Liver (tissue), 9 donors: ENCODE measurements around the gene REXO5. TPM values are rescaled to one million over a fixed set of nuclear protein-coding genes. Genes with fewer than 3 reads are reported as not detected.

Experiments
- DNase-seq: peaks from one replicate; pipeline ENCODE4 v3.0.0-alpha.2; 2017; ENCODE audit warnings: low spot score
- H3K27ac ChIP-seq, 2 donors: one replicate each; pipeline ENCODE4 v1.7.0; 2013; ENCODE audit warnings: inconsistent platforms in 2 of 2, low read length in 2 of 2, control low read depth in 1 of 2, low read depth in 1 of 2, mild to moderate bottlenecking in 1 of 2
- H3K27me3 ChIP-seq, 4 donors: one replicate each; pipeline versions ENCODE4 v1.6.1 to v1.7.0; 2013; ENCODE audit warnings: low read length in 3 of 4, inconsistent platforms in 1 of 4, mild to moderate bottlenecking in 1 of 4, moderate library complexity in 1 of 4; ENCODE audit not compliant: control insufficient read depth in 4 of 4, insufficient read depth in 4 of 4
- H3K36me3 ChIP-seq, 4 donors: one replicate each; pipeline versions ENCODE4 v1.6.1 to v1.7.0; 2013; ENCODE audit warnings: low read length in 3 of 4, mild to moderate bottlenecking in 3 of 4, low read depth in 1 of 4, moderate library complexity in 1 of 4; ENCODE audit not compliant: control insufficient read depth in 4 of 4, insufficient read depth in 3 of 4
- H3K4me1 ChIP-seq, 4 donors: one replicate each; pipeline versions ENCODE4 v1.6.1 to v1.7.0; 2013; ENCODE audit warnings: low read length in 3 of 4, mild to moderate bottlenecking in 3 of 4, moderate library complexity in 1 of 4; ENCODE audit not compliant: control insufficient read depth in 4 of 4, insufficient read depth in 4 of 4
- H3K4me3 ChIP-seq, 3 donors: one replicate each; pipeline versions ENCODE4 v1.6.1 to v1.7.0; 2013; ENCODE audit warnings: low read length in 3 of 3, control low read depth in 1 of 3, low read depth in 1 of 3, mild to moderate bottlenecking in 1 of 3
- H3K9ac ChIP-seq, 2 donors: one replicate each; pipeline ENCODE4 v1.7.0; 2013; ENCODE audit warnings: low read length in 2 of 2, mild to moderate bottlenecking in 2 of 2, moderate library complexity in 2 of 2, control low read depth in 1 of 2, low read depth in 1 of 2
- H3K9me3 ChIP-seq, 4 donors: one replicate each; pipeline versions ENCODE4 v1.6.1 to v1.7.0; 2013; ENCODE audit warnings: low read length in 3 of 4; ENCODE audit not compliant: control insufficient read depth in 4 of 4
- EGR1 ChIP-seq, 2 donors: IDR thresholded peaks; 2 replicates each; pipeline ENCODE4 v1.6.1; 2016 to 2018; ENCODE audit warnings: antibody characterized with exemption in 2 of 2, low read depth in 2 of 2
- FOXA1 ChIP-seq: IDR thresholded peaks from 2 replicates; pipeline ENCODE4 v1.6.1; 2016; ENCODE audit warnings: antibody characterized with exemption
- FOXA2 ChIP-seq: IDR thresholded peaks from 2 replicates; pipeline ENCODE4 v1.6.1; 2016; ENCODE audit warnings: antibody characterized with exemption
- GABPA ChIP-seq, 2 donors: IDR thresholded peaks in 1 of 2; conservative IDR thresholded peaks in 1 of 2; 2 replicates each; pipeline ENCODE4 v1.6.1; 2016; ENCODE audit warnings: antibody characterized with exemption in 2 of 2, mild to moderate bottlenecking in 1 of 2, moderate library complexity in 1 of 2
- HNF4A ChIP-seq, 2 donors: conservative IDR thresholded peaks; 2 replicates each; pipeline ENCODE4 v1.6.1; 2016; ENCODE audit warnings: antibody characterized with exemption in 2 of 2, mild to moderate bottlenecking in 2 of 2
- HNF4G ChIP-seq: IDR thresholded peaks from 2 replicates; pipeline ENCODE4 v1.6.1; 2016; ENCODE audit warnings: antibody characterized with exemption
- JUND ChIP-seq, 2 donors: IDR thresholded peaks; 2 replicates each; pipeline ENCODE4 v1.6.1; 2016; ENCODE audit warnings: antibody characterized with exemption in 2 of 2
- NR2F2 ChIP-seq: IDR thresholded peaks from 2 replicates; pipeline ENCODE4 v1.6.1; 2016; ENCODE audit warnings: antibody characterized with exemption
- RAD21 ChIP-seq, 2 donors: IDR thresholded peaks; 2 replicates each; pipeline ENCODE4 v1.6.1; 2016; ENCODE audit warnings: antibody characterized with exemption in 2 of 2, mild to moderate bottlenecking in 2 of 2
- RXRA ChIP-seq, 2 donors: IDR thresholded peaks; 2 replicates each; pipeline ENCODE4 v1.6.1; 2017 to 2018; ENCODE audit warnings: antibody characterized with exemption in 2 of 2, mild to moderate bottlenecking in 1 of 2
- SP1 ChIP-seq: IDR thresholded peaks from 2 replicates; pipeline ENCODE4 v1.6.1; 2018; ENCODE audit warnings: antibody characterized with exemption, mild to moderate bottlenecking
- TAF1 ChIP-seq: conservative IDR thresholded peaks from 2 replicates; pipeline ENCODE4 v1.6.1; 2016; ENCODE audit warnings: antibody characterized with exemption, mild to moderate bottlenecking
- YY1 ChIP-seq: IDR thresholded peaks from 2 replicates; pipeline ENCODE4 v1.6.1; 2016; ENCODE audit warnings: antibody characterized with exemption, mild to moderate bottlenecking
- WGBS: extraction: QIAGEN DNeasy Blood & Tissue Kit; methylation state at CpG from one replicate; pipeline ENCODE4 v1.1.7; 2013; 5-methylcytosine and 5-hydroxymethylcytosine counted together
- polyA plus RNA-seq, 2 donors: library from polyadenylated mRNA; stranded (reverse) in 1 of 2; unstranded in 1 of 2; fragments of 200-250 nt in 1 of 2; fragments of >200 nt in 1 of 2; fragmentation: Nextera tagmentation in 1 of 2; extraction: Ambion mirVana in 1 of 2; gene quantifications; one replicate each; pipeline versions ENCODE4 v1.2.1 to v1.2.3, GENCODE V29; 2013 to 2015
- total RNA-seq, 2 donors: library from RNA; depleted of rRNA; stranded (reverse); fragments of >200 nt; gene quantifications; one replicate each; pipeline ENCODE4 v1.2.3, GENCODE V29; 2014
- TF ChIP-seq, protein P1 (sequence below): IDR thresholded peaks from 2 replicates; pipeline ENCODE4 v1.6.1; 2016; ENCODE audit warnings: antibody characterized with exemption, mild to moderate bottlenecking
- TF ChIP-seq, protein P2 (sequence below): fragments of 150-350 bp; IDR thresholded peaks from 2 replicates; pipeline ENCODE4 v1.5.1; 2017; ENCODE audit warnings: improper control_type of control experiment, low read depth, low read length; ENCODE audit not compliant: missing input control
- TF ChIP-seq, protein P3 (sequence below): IDR thresholded peaks from 2 replicates; pipeline ENCODE4 v1.6.1; 2016; ENCODE audit warnings: antibody characterized with exemption
- TF ChIP-seq, protein P4 (sequence below): IDR thresholded peaks from 2 replicates; pipeline ENCODE4 v1.6.1; 2016; ENCODE audit warnings: antibody characterized with exemption
- TF ChIP-seq, protein P5 (sequence below): IDR thresholded peaks from 2 replicates; pipeline ENCODE4 v1.6.1; 2016; ENCODE audit warnings: antibody characterized with exemption
- donor health status: healthy.
- donor health status: healthy.
- donor health status: healthy.
- donor health status: healthy.
- donor health status: healthy.

REXO5 gene
- total and polyA plus RNA-seq, 4 donors: 0.83 to 10.6 (median 1.8) TPM

DNA sequence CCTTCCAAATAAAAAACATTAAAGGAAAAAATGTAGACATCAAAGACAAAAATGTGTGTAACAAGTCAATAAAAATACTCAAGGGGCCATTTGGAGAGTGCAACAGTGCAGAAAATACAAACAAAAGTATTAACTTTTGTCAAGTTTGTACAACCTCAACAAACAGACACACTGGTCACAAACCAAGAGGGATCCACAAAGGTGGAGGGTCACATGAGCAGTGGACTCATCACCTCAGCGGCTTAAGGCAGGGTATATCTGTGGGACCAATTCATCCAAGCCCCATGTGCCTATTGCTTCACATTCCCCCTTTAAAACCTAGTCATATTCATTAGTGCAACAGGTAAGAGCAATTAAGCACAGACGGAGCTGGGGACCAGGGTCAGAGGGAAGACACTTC is 48.6 kb downstream of the REXO5 start:
- Histone ChIP-seq H3K4me3 (no peak overlapping the region), H3K4me1 (peaks cover 5 to 23% (median 20%) of the 10 kb centered on the region in 4 donors), H3K9me3 (no peaks in the 10 kb centered on the region), H3K9ac (no peak overlapping the region), H3K27ac (no peak overlapping the region), H3K27me3 (no peaks in the 10 kb centered on the region), H3K36me3 (peaks cover 1 to 11% (median 6%) of the 10 kb centered on the region in 4 donors)
- 72% methylated on average over 2 of the region's 2 CpGs for WGBS
- DNase-seq: no peak
- TF ChIP-seq SP1 (no peak), GABPA (IDR thresholded peaks at IDR 0.05 in 1 of 2, conservative IDR thresholded peaks at IDR 0.05 in 1 of 2) (no peak), JUND (IDR thresholded peaks at IDR 0.05) (no peak), RAD21 (IDR thresholded peaks at IDR 0.05) (no peak), RXRA (IDR thresholded peaks at IDR 0.05) (no peak), YY1 (no peak), FOXA2 (no peak), EGR1 (IDR thresholded peaks at IDR 0.05; ENCODE audit: low read depth in 2 of 2) (no peak), HNF4G (no peak), FOXA1 (no peak), HNF4A (conservative IDR thresholded peaks at IDR 0.05) (no peak), NR2F2 (no peak), TAF1 (no peak)
- TF ChIP-seq, protein P1, sequence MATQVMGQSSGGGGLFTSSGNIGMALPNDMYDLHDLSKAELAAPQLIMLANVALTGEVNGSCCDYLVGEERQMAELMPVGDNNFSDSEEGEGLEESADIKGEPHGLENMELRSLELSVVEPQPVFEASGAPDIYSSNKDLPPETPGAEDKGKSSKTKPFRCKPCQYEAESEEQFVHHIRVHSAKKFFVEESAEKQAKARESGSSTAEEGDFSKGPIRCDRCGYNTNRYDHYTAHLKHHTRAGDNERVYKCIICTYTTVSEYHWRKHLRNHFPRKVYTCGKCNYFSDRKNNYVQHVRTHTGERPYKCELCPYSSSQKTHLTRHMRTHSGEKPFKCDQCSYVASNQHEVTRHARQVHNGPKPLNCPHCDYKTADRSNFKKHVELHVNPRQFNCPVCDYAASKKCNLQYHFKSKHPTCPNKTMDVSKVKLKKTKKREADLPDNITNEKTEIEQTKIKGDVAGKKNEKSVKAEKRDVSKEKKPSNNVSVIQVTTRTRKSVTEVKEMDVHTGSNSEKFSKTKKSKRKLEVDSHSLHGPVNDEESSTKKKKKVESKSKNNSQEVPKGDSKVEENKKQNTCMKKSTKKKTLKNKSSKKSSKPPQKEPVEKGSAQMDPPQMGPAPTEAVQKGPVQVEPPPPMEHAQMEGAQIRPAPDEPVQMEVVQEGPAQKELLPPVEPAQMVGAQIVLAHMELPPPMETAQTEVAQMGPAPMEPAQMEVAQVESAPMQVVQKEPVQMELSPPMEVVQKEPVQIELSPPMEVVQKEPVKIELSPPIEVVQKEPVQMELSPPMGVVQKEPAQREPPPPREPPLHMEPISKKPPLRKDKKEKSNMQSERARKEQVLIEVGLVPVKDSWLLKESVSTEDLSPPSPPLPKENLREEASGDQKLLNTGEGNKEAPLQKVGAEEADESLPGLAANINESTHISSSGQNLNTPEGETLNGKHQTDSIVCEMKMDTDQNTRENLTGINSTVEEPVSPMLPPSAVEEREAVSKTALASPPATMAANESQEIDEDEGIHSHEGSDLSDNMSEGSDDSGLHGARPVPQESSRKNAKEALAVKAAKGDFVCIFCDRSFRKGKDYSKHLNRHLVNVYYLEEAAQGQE: no peak
- TF ChIP-seq, protein P2, sequence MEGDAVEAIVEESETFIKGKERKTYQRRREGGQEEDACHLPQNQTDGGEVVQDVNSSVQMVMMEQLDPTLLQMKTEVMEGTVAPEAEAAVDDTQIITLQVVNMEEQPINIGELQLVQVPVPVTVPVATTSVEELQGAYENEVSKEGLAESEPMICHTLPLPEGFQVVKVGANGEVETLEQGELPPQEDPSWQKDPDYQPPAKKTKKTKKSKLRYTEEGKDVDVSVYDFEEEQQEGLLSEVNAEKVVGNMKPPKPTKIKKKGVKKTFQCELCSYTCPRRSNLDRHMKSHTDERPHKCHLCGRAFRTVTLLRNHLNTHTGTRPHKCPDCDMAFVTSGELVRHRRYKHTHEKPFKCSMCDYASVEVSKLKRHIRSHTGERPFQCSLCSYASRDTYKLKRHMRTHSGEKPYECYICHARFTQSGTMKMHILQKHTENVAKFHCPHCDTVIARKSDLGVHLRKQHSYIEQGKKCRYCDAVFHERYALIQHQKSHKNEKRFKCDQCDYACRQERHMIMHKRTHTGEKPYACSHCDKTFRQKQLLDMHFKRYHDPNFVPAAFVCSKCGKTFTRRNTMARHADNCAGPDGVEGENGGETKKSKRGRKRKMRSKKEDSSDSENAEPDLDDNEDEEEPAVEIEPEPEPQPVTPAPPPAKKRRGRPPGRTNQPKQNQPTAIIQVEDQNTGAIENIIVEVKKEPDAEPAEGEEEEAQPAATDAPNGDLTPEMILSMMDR: no peak
- TF ChIP-seq, protein P3, sequence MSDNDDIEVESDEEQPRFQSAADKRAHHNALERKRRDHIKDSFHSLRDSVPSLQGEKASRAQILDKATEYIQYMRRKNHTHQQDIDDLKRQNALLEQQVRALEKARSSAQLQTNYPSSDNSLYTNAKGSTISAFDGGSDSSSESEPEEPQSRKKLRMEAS: no peak
- TF ChIP-seq, protein P4, sequence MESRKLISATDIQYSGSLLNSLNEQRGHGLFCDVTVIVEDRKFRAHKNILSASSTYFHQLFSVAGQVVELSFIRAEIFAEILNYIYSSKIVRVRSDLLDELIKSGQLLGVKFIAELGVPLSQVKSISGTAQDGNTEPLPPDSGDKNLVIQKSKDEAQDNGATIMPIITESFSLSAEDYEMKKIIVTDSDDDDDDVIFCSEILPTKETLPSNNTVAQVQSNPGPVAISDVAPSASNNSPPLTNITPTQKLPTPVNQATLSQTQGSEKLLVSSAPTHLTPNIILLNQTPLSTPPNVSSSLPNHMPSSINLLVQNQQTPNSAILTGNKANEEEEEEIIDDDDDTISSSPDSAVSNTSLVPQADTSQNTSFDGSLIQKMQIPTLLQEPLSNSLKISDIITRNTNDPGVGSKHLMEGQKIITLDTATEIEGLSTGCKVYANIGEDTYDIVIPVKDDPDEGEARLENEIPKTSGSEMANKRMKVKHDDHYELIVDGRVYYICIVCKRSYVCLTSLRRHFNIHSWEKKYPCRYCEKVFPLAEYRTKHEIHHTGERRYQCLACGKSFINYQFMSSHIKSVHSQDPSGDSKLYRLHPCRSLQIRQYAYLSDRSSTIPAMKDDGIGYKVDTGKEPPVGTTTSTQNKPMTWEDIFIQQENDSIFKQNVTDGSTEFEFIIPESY: no peak
- TF ChIP-seq, protein P5, sequence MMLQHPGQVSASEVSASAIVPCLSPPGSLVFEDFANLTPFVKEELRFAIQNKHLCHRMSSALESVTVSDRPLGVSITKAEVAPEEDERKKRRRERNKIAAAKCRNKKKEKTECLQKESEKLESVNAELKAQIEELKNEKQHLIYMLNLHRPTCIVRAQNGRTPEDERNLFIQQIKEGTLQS: no peak
